GM12878 (cell line): ENCODE measurements around the gene CDH5. TPM values are rescaled to one million over a fixed set of nuclear protein-coding genes. Genes with fewer than 3 reads are reported as not detected.

Source experiments
- ATAC-seq: fragments of 200-7000 bp; cut with Tn5 transposase; 3 replicates; pipeline ENCODE4 v1.9.1; 2020; ENCODE audit warnings: mild to moderate bottlenecking, moderate library complexity
- BruUV-seq: library from RNA; stranded (reverse); fragments of 400-500 nt; replicated peaks from 2 replicates; lab custom pipeline; 2021; lab: Mats Ljungman, UMichigan
- CTCF ChIA-PET: fragments of 300-600 bp; sonication (Branson Sonifier 250); formaldehyde crosslinking; extraction: SDS; loops from one replicate; lab custom pipeline; 2021; ENCODE audit warnings: inconsistent platforms; lab: Yijun Ruan, JAX
- POLR2A ChIA-PET: fragments of 350-600 bp; formaldehyde crosslinking; extraction: SDS; loops from one replicate; lab custom pipeline; 2021; ENCODE audit warnings: inconsistent platforms; lab: Charles Lee
- RAD21 ChIA-PET: fragments of 300-600 bp; sonication (Branson Sonifier 250); formaldehyde crosslinking; loops from one replicate; lab custom pipeline; 2023; ENCODE audit warnings: antibody characterized with exemption; ENCODE audit not compliant: unreplicated experiment; lab: Charles Lee
- SMC1A ChIA-PET: fragments of 300-600 bp; sonication (Branson Sonifier 250); formaldehyde crosslinking; loops from one replicate; lab custom pipeline; 2023; ENCODE audit not compliant: unreplicated experiment, uncharacterized antibody; lab: Charles Lee
- DNase-seq: peaks from one replicate; pipeline ENCODE4 v3.0.0-alpha.2; 2011; ENCODE audit warnings: low read depth, low spot score
- FAIRE-seq: peaks from 3 replicates; lab custom pipeline; 2011; peaks lifted over from hg19 to GRCh38; lab: Jason Lieb, UNC
- H2AFZ ChIP-seq: 2 replicates; pipeline ENCODE4 v1.6.0; 2011; ENCODE audit warnings: low read depth, low read length, control low read depth; ENCODE audit not compliant: control insufficient read depth
- H3K27ac ChIP-seq: 2 replicates; pipeline ENCODE4 v1.5.1; 2011; ENCODE audit warnings: control low read depth; ENCODE audit not compliant: control insufficient read depth, insufficient read depth
- H3K27me3 ChIP-seq, 2 experiments: replicated peaks in 1 of 2; 2 replicates each; pipeline versions ENCODE4 v1.6.0 to v1.6.1; 2011; ENCODE audit warnings: low read length in 1 of 2; ENCODE audit not compliant: control insufficient read depth in 2 of 2, insufficient read depth in 2 of 2
- H3K36me3 ChIP-seq, 2 experiments: 2 replicates each; pipeline ENCODE4 v1.5.1; 2011; ENCODE audit warnings: low read length in 1 of 2; ENCODE audit not compliant: control insufficient read depth in 2 of 2, insufficient read depth in 2 of 2
- H3K4me1 ChIP-seq: 2 replicates; pipeline ENCODE4 v1.6.1; 2011; ENCODE audit warnings: mild to moderate bottlenecking, low read length, moderate library complexity, mixed read lengths; ENCODE audit not compliant: control insufficient read depth, insufficient read depth
- H3K4me2 ChIP-seq: 2 replicates; pipeline ENCODE4 v1.6.0; 2011; ENCODE audit warnings: control low read depth; ENCODE audit not compliant: control insufficient read depth, insufficient read depth
- H3K4me3 ChIP-seq: fragments of 200-600 bp; sonication (generic); 2 replicates; pipeline ENCODE4 v1.5.1; 2016
- H3K79me2 ChIP-seq: 2 replicates; pipeline ENCODE4 v1.6.0; 2011; ENCODE audit warnings: low read length; ENCODE audit not compliant: control insufficient read depth, insufficient read depth
- H3K9ac ChIP-seq: 2 replicates; pipeline ENCODE4 v1.8.0; 2011; ENCODE audit warnings: low read length, control low read depth, mixed read lengths; ENCODE audit not compliant: control insufficient read depth, insufficient read depth
- H3K9me3 ChIP-seq: replicated peaks from 3 replicates; pipeline ENCODE4 v1.5.1; 2011; ENCODE audit warnings: mild to moderate bottlenecking, low read length; ENCODE audit not compliant: control insufficient read depth, insufficient read depth
- H4K20me1 ChIP-seq: 2 replicates; pipeline ENCODE4 v1.6.0; 2011; ENCODE audit not compliant: control insufficient read depth, insufficient read depth
- ASH2L ChIP-seq: fragments of 300-600, 200-600 bp; sonication (generic); IDR thresholded peaks from 2 replicates; pipeline ENCODE4 v1.6.1; 2017; ENCODE audit warnings: low read depth, mild to moderate bottlenecking, borderline replicate concordance
- ATF7 ChIP-seq: fragments of 450-650 bp; IDR thresholded peaks from 2 replicates; pipeline ENCODE4 v1.6.1; 2016; ENCODE audit warnings: low read depth, mild to moderate bottlenecking
- CBX3 ChIP-seq: fragments of 200-600 bp; sonication (generic); IDR thresholded peaks from 2 replicates; pipeline ENCODE4 v1.6.1; 2016; ENCODE audit warnings: low read depth, borderline replicate concordance
- CHD1 ChIP-seq: IDR thresholded peaks from 2 replicates; pipeline ENCODE4 v1.6.1; 2012; ENCODE audit warnings: low read depth, low read length, improper control_type of control experiment
- CREM ChIP-seq: IDR thresholded peaks from 2 replicates; pipeline ENCODE4 v1.6.1; 2014; ENCODE audit warnings: antibody characterized with exemption, low read depth
- HDGF ChIP-seq: fragments of 450-650 bp; IDR thresholded peaks from 2 replicates; pipeline ENCODE4 v1.6.1; 2016; ENCODE audit warnings: antibody characterized with exemption
- HSF1 ChIP-seq: fragments of 150-350 bp; IDR thresholded peaks from 2 replicates; pipeline ENCODE4 v1.6.1; 2014; ENCODE audit warnings: mild to moderate bottlenecking, low read depth, low read length
- KDM1A ChIP-seq: fragments of 200-600 bp; sonication (generic); IDR thresholded peaks from 2 replicates; pipeline ENCODE4 v1.6.1; 2016; ENCODE audit warnings: borderline replicate concordance
- MAX ChIP-seq: IDR thresholded peaks from 2 replicates; pipeline ENCODE4 v1.6.1; 2012; ENCODE audit warnings: low read depth, low read length, improper control_type of control experiment
- MEF2A ChIP-seq: IDR thresholded peaks from 2 replicates; pipeline ENCODE4 v1.6.1; 2011; ENCODE audit warnings: low read depth, mild to moderate bottlenecking, low read length, moderate library complexity; ENCODE audit not compliant: insufficient read depth
- PAX8 ChIP-seq: fragments of 450-650 bp; IDR thresholded peaks from 2 replicates; pipeline ENCODE4 v1.6.1; 2017; ENCODE audit warnings: mild to moderate bottlenecking, moderate library complexity
- PRDM15 ChIP-seq: fragments of 450-650 bp; formaldehyde crosslinking; IDR thresholded peaks from 2 replicates; pipeline ENCODE4 v1.4.0; 2020; ENCODE audit warnings: mild to moderate bottlenecking, moderate library complexity
- RAD21 ChIP-seq: IDR thresholded peaks from 2 replicates; pipeline ENCODE4 v1.6.1; 2011; ENCODE audit warnings: mild to moderate bottlenecking, low read depth, low read length, moderate library complexity; ENCODE audit not compliant: insufficient read depth
- REST ChIP-seq: IDR thresholded peaks from 2 replicates; pipeline ENCODE4 v1.6.1; 2012; ENCODE audit warnings: mild to moderate bottlenecking, low read depth, low read length
- SMAD1 ChIP-seq: fragments of 450-650 bp; IDR thresholded peaks from 2 replicates; pipeline ENCODE4 v1.6.1; 2018; ENCODE audit warnings: mild to moderate bottlenecking, low read depth; ENCODE audit not compliant: partially characterized antibody
- ZNF274 ChIP-seq: IDR thresholded peaks from one replicate; pipeline ENCODE4 v1.8.0; 2011; ENCODE audit not compliant: insufficient read length, insufficient read depth
- ZSCAN29 ChIP-seq: fragments of 450-650 bp; IDR thresholded peaks from 2 replicates; pipeline ENCODE4 v1.6.1; 2017; ENCODE audit warnings: mild to moderate bottlenecking, moderate library complexity
- WGBS: methylation state at CpG from one replicate; pipeline ENCODE4 v1.1.6; 2016; ENCODE audit warnings: low lambda C conversion rate; ENCODE audit not compliant: insufficient replicate concordance, insufficient coverage; ENCODE audit errors: missing lambda C conversion rate; 5-methylcytosine and 5-hydroxymethylcytosine counted together
- in situ Hi-C: fragments of 300-500 bp; cut with MboI; formaldehyde crosslinking; loops from 9 replicates; pipeline ENCODE4 v1.14.3; 2018; ENCODE audit warnings: mixed read lengths
- intact Hi-C: fragments of 100-400 bp; cut with micrococcal nuclease; formaldehyde crosslinking; loops from one replicate; pipeline ENCODE4 v1.14.2; 2022; ENCODE audit not compliant: unreplicated experiment
- polyA plus RNA-seq, 11 experiments: library from polyadenylated mRNA; depleted of rRNA in 4 of 11; unstranded in 6 of 11; stranded (reverse) in 5 of 11; fragments of >200 nt; fragmentation: Nextera tagmentation in 4 of 11; fragmentation: Illumina TruSeq in 1 of 11; extraction: Ambion mirVana in 4 of 11; extraction: Trizol in 1 of 11; gene quantifications; 1 replicate in 1 of 11; 2 replicates in 10 of 11; pipeline versions ENCODE4 v1.2.1 to v1.2.3, GENCODE V29; 2011 to 2016; ENCODE audit warnings: inconsistent platforms in 2 of 11, missing spikeins in 2 of 11, low read depth in 1 of 11
- total RNA-seq, 4 experiments: library from RNA; depleted of rRNA in 3 of 4; stranded (reverse); fragments of >200 nt in 3 of 4; fragmentation: Illumina TruSeq in 1 of 4; extraction: Trizol in 1 of 4; gene quantifications; 2 replicates each; pipeline versions ENCODE4 v1.2.1 to v1.2.3, GENCODE V29; 2013 to 2021

CDH5 gene
- total and polyA plus RNA-seq, 10 of the 15 experiments (the other 5 are each of a cell fraction or from before 2014, with no cell fraction given), result not detected

GRCh38 chr16:66430214-66430613 is 63.7 kb downstream of the CDH5 start:
- Histone ChIP-seq H3K27me3 (peaks cover 29 to 38% of the 10 kb centered on the region in 2 experiments), H3K9me3 (no peaks in the 10 kb centered on the region), H2AFZ (no peak overlapping the region), H3K4me1 (no peaks in the 10 kb centered on the region), H3K79me2 (no peaks in the 10 kb centered on the region), H3K4me2 (no peak overlapping the region), H3K9ac (no peak overlapping the region), H3K36me3 (no peaks in the 10 kb centered on the region), H3K27ac (no peak overlapping the region), H3K4me3 (no peak overlapping the region), H4K20me1 (no peaks in the 10 kb centered on the region)
- ATAC-seq (no peak), FAIRE-seq (no peak), DNase-seq (no peak)
- ChIA-PET CTCF (no interaction called here), POLR2A (no interaction called here), SMC1A (no interaction called here), RAD21 (no interaction called here)
- no TSS peak for BruUV-seq
- WGBS, result 32% methylated on average over 3 of the region's 3 CpGs
- intact Hi-C loops (no loop called here), in situ Hi-C loops (no loop called here)
- TF ChIP-seq ASH2L (no peak), MAX (no peak), HSF1 (no peak), HDGF (no peak), MEF2A (no peak), PAX8 (no peak), REST (no peak), CHD1 (no peak), CBX3 (no peak), CREM (no peak), ZNF274 (no peak), KDM1A (no peak), ATF7 (no peak), ZSCAN29 (no peak), PRDM15 (CRISPR knock-in tag) (no peak), RAD21 (no peak), SMAD1 (no peak)
